H1 (cell line): ENCODE results near the gene CUBN. TPM values are rescaled to one million over a fixed set of nuclear protein-coding genes. Genes with fewer than 3 reads are reported as not detected.

Experiments
- CTCF ChIA-PET: fragments of 300-600 bp; sonication (Branson Sonifier 250); formaldehyde crosslinking; loops from one replicate; lab custom pipeline; 2021; ENCODE audit not compliant: partially characterized antibody; lab: Charles Lee
- POLR2A ChIA-PET: fragments of 300-600 bp; sonication (Branson Sonifier 250); formaldehyde crosslinking; loops from one replicate; lab custom pipeline; 2021; ENCODE audit warnings: inconsistent platforms; ENCODE audit not compliant: partially characterized antibody; lab: Charles Lee
- DNase-seq, 2 experiments: peaks; one replicate each; pipeline versions ENCODE4 v3.0.0 to v3.0.0-alpha.2; 2010 to 2022; ENCODE audit warnings: low spot score in 2 of 2, low read depth in 1 of 2, mixed read lengths in 1 of 2
- FAIRE-seq: peaks from 2 replicates; lab custom pipeline; 2011; peaks lifted over from hg19 to GRCh38; lab: Jason Lieb, UNC
- H2AFZ ChIP-seq: 2 replicates; pipeline ENCODE4 v1.8.1; 2012; ENCODE audit warnings: low read length, inconsistent platforms
- H2AK5ac ChIP-seq: 2 replicates; pipeline ENCODE4 v1.6.1; 2013; ENCODE audit warnings: low read depth, low read length
- H2BK120ac ChIP-seq: replicated peaks from 2 replicates; pipeline ENCODE3; 2013; ENCODE audit warnings: low read depth, low read length, inconsistent platforms
- H2BK12ac ChIP-seq: 2 replicates; pipeline ENCODE4 v1.6.1; 2013; ENCODE audit warnings: low read depth, low read length
- H2BK15ac ChIP-seq: 2 replicates; pipeline ENCODE4 v1.6.1; 2013; ENCODE audit warnings: low read length
- H2BK20ac ChIP-seq: 2 replicates; pipeline ENCODE4 v1.6.1; 2013; ENCODE audit warnings: low read length
- H2BK5ac ChIP-seq: 2 replicates; pipeline ENCODE4 v1.6.1; 2013; ENCODE audit warnings: low read depth, low read length
- H3K14ac ChIP-seq: 2 replicates; pipeline ENCODE4 v1.6.1; 2013; ENCODE audit warnings: inconsistent platforms; ENCODE audit not compliant: insufficient read length
- H3K18ac ChIP-seq: 2 replicates; pipeline ENCODE4 v1.6.1; 2013; ENCODE audit warnings: low read length; ENCODE audit errors: extremely low read depth
- H3K23ac ChIP-seq: 2 replicates; pipeline ENCODE4 v1.6.1; 2013; ENCODE audit warnings: inconsistent platforms; ENCODE audit not compliant: insufficient read length
- H3K23me2 ChIP-seq: 2 replicates; pipeline ENCODE4 v1.6.1; 2013; ENCODE audit warnings: low read depth, low read length
- H3K27ac ChIP-seq: 2 replicates; pipeline ENCODE4 v1.6.1; 2011; ENCODE audit warnings: low read depth, low read length, inconsistent platforms
- H3K27me3 ChIP-seq, 4 experiments: replicated peaks in 1 of 4; 1 replicate in 1 of 4; 2 replicates in 3 of 4; pipeline versions ENCODE4 v1.6.1 to v1.8.1; 2011 to 2013; ENCODE audit warnings: low read length in 3 of 4, mild to moderate bottlenecking in 3 of 4, inconsistent platforms in 2 of 4, mixed read lengths in 2 of 4, moderate library complexity in 1 of 4; ENCODE audit not compliant: control insufficient read depth in 3 of 4, insufficient read depth in 3 of 4; ENCODE audit errors: extremely low read depth in 1 of 4
- H3K36me3 ChIP-seq, 4 experiments: 2 replicates each; pipeline versions ENCODE4 v1.6.1 to v1.8.1; 2011 to 2013; ENCODE audit warnings: mild to moderate bottlenecking in 4 of 4, low read length in 3 of 4, moderate library complexity in 2 of 4, control low read depth in 1 of 4, inconsistent platforms in 1 of 4; ENCODE audit not compliant: insufficient read depth in 4 of 4, control insufficient read depth in 2 of 4
- H3K4ac ChIP-seq: replicated peaks from 2 replicates; pipeline ENCODE3; 2013; ENCODE audit warnings: low read length, low read depth, mixed read lengths, inconsistent platforms; ENCODE audit not compliant: insufficient read length
- H3K4me1 ChIP-seq, 4 experiments: replicated peaks in 1 of 4; 1 replicate in 1 of 4; 2 replicates in 3 of 4; pipeline versions ENCODE4 v1.6.1 to v1.8.1; 2011 to 2013; ENCODE audit warnings: low read length in 3 of 4, inconsistent platforms in 2 of 4, mixed read lengths in 1 of 4; ENCODE audit not compliant: insufficient read depth in 4 of 4, control insufficient read depth in 3 of 4
- H3K4me2 ChIP-seq, 2 experiments: 2 replicates each; pipeline versions ENCODE4 v1.6.1 to v1.8.1; 2011 to 2013; ENCODE audit warnings: low read depth in 2 of 2, low read length in 2 of 2, control low read depth in 1 of 2, inconsistent platforms in 1 of 2, mild to moderate bottlenecking in 1 of 2; ENCODE audit not compliant: insufficient read depth in 1 of 2
- H3K4me3 ChIP-seq, 4 experiments: fragments of 200-600, 300-600 bp in 1 of 4; sonication (generic), shearing (Covaris generic), sonication (Bioruptor Twin) in 1 of 4; 2 replicates each; pipeline versions ENCODE4 v1.5.1 to v1.8.1; 2011 to 2016; ENCODE audit warnings: low read length in 4 of 4, low read depth in 3 of 4, control low read depth in 2 of 4, inconsistent platforms in 2 of 4, mild to moderate bottlenecking in 2 of 4, mixed read lengths in 1 of 4, moderate library complexity in 1 of 4; ENCODE audit not compliant: insufficient read depth in 2 of 4; ENCODE audit errors: extremely low read depth in 1 of 4
- H3K56ac ChIP-seq: replicated peaks from 2 replicates; pipeline ENCODE3; 2013; ENCODE audit warnings: low read depth, mild to moderate bottlenecking, mixed read lengths, low read length, inconsistent platforms; ENCODE audit not compliant: insufficient read length
- H3K79me1 ChIP-seq: 2 replicates; pipeline ENCODE4 v1.6.1; 2013; ENCODE audit warnings: low read depth, low read length, control low read depth
- H3K79me2 ChIP-seq, 2 experiments: 2 replicates each; pipeline versions ENCODE4 v1.6.1 to v1.8.1; 2012 to 2013; ENCODE audit warnings: low read length in 2 of 2, mild to moderate bottlenecking in 2 of 2, inconsistent platforms in 1 of 2; ENCODE audit not compliant: insufficient read depth in 2 of 2, control insufficient read depth in 1 of 2
- H3K9ac ChIP-seq, 4 experiments: replicated peaks in 1 of 4; 1 replicate in 1 of 4; 2 replicates in 3 of 4; pipeline versions ENCODE4 v1.6.1 to v1.8.1; 2011 to 2013; ENCODE audit warnings: low read depth in 3 of 4, low read length in 3 of 4, control low read depth in 2 of 4, mild to moderate bottlenecking in 2 of 4, moderate library complexity in 2 of 4, inconsistent platforms in 1 of 4; ENCODE audit errors: extremely low read depth in 1 of 4
- H3K9me3 ChIP-seq, 2 experiments: 2 replicates each; pipeline versions ENCODE4 v1.6.1 to v1.8.1; 2012 to 2013; ENCODE audit warnings: mild to moderate bottlenecking in 2 of 2, moderate library complexity in 2 of 2, control low read depth in 1 of 2, inconsistent platforms in 1 of 2, low read depth in 1 of 2, low read length in 1 of 2, mixed read lengths in 1 of 2; ENCODE audit not compliant: insufficient read depth in 2 of 2
- H4K20me1 ChIP-seq, 2 experiments: replicated peaks in 1 of 2; 2 replicates each; pipeline versions ENCODE3 to v1.8.1; 2011 to 2013; ENCODE audit warnings: inconsistent platforms in 2 of 2, low read length in 2 of 2, mild to moderate bottlenecking in 1 of 2; ENCODE audit not compliant: insufficient read depth in 2 of 2, control insufficient read depth in 1 of 2
- H4K5ac ChIP-seq: 2 replicates; pipeline ENCODE4 v1.6.1; 2013; ENCODE audit warnings: low read length, low read depth, mixed read lengths, inconsistent platforms; ENCODE audit not compliant: insufficient read length
- H4K8ac ChIP-seq: 2 replicates; pipeline ENCODE4 v1.8.0; 2013; ENCODE audit warnings: mild to moderate bottlenecking, moderate library complexity, low read length, inconsistent platforms; ENCODE audit not compliant: insufficient read depth; ENCODE audit errors: extremely low read depth
- H4K91ac ChIP-seq: replicated peaks from 2 replicates; pipeline ENCODE3; 2013; ENCODE audit warnings: low read length, mixed read lengths, inconsistent platforms; ENCODE audit not compliant: insufficient read length
- ASH2L ChIP-seq: fragments of 200-600, 300-600 bp; sonication (generic); IDR thresholded peaks from one replicate; pipeline ENCODE4 v1.7.1; 2017; ENCODE audit warnings: low read length
- CBX8 ChIP-seq: fragments of 300-800, 300-1000 bp; sonication (generic); IDR thresholded peaks from 2 replicates; pipeline ENCODE4 v1.7.1; 2016; ENCODE audit warnings: low read depth, low read length, borderline replicate concordance
- EGR1 ChIP-seq: IDR thresholded peaks from 2 replicates; pipeline ENCODE4 v1.6.1; 2011; ENCODE audit warnings: low read depth, low read length, borderline replicate concordance
- HDAC2 ChIP-seq, 2 experiments: fragments of 300-600 bp in 1 of 2; sonication (generic) in 1 of 2; IDR thresholded peaks; 2 replicates each; pipeline ENCODE4 v1.6.1; 2011 to 2012; ENCODE audit warnings: low read depth in 2 of 2, low read length in 2 of 2, mild to moderate bottlenecking in 2 of 2, moderate library complexity in 2 of 2, borderline replicate concordance in 1 of 2, inconsistent platforms in 1 of 2
- TBP ChIP-seq: IDR thresholded peaks from 2 replicates; pipeline ENCODE4 v1.6.1; 2011; ENCODE audit warnings: low read depth, low read length, improper control_type of control experiment
- TEAD4 ChIP-seq: IDR thresholded peaks from 2 replicates; pipeline ENCODE4 v1.6.1; 2012; ENCODE audit warnings: low read depth, low read length, inconsistent platforms, mixed read lengths
- YY1 ChIP-seq: IDR thresholded peaks from 2 replicates; pipeline ENCODE4 v1.6.1; 2011; ENCODE audit warnings: low read depth, mild to moderate bottlenecking, low read length
- WGBS, 2 experiments: shearing (Covaris generic) in 1 of 2; methylation state at CpG; one replicate each; pipeline versions ENCODE4 v1.1.6 to v1.1.7; 2013 to 2015; ENCODE audit warnings: low lambda C conversion rate in 2 of 2, mixed read lengths in 2 of 2, inconsistent platforms in 1 of 2, low coverage in 1 of 2, missing lambda C conversion rate in 1 of 2; ENCODE audit not compliant: insufficient replicate concordance in 2 of 2, insufficient coverage in 1 of 2, insufficient read length in 1 of 2; ENCODE audit errors: extremely low coverage in 1 of 2, missing lambda C conversion rate in 1 of 2; 5-methylcytosine and 5-hydroxymethylcytosine counted together
- polyA plus RNA-seq, 7 experiments: library from polyadenylated mRNA; depleted of rRNA in 3 of 7; stranded (reverse) in 5 of 7; unstranded in 2 of 7; fragments of >200 nt in 5 of 7; fragments of 200-250 nt in 2 of 7; gene quantifications; 1 replicate in 5 of 7; 2 replicates in 1 of 7; 4 replicates in 1 of 7; pipeline versions ENCODE4 v1.2.1 to v1.2.3, GENCODE V29; 2011 to 2013; ENCODE audit warnings: missing spikeins in 2 of 7, mixed read lengths in 2 of 7
- total RNA-seq: library from RNA; stranded (reverse); fragmentation: NEBNext Ultra II Directional; extraction: Animal tissue kit (Norgen Biotek cat#: 25700); gene quantifications from 2 replicates; pipeline ENCODE4 v1.2.1, GENCODE V29; 2021

The CUBN gene
- total and polyA plus RNA-seq, 2 of the 8 experiments (the other 6 are each of a cell fraction or from before 2014, with no cell fraction given): 0.04 to 0.08 TPM

DNA sequence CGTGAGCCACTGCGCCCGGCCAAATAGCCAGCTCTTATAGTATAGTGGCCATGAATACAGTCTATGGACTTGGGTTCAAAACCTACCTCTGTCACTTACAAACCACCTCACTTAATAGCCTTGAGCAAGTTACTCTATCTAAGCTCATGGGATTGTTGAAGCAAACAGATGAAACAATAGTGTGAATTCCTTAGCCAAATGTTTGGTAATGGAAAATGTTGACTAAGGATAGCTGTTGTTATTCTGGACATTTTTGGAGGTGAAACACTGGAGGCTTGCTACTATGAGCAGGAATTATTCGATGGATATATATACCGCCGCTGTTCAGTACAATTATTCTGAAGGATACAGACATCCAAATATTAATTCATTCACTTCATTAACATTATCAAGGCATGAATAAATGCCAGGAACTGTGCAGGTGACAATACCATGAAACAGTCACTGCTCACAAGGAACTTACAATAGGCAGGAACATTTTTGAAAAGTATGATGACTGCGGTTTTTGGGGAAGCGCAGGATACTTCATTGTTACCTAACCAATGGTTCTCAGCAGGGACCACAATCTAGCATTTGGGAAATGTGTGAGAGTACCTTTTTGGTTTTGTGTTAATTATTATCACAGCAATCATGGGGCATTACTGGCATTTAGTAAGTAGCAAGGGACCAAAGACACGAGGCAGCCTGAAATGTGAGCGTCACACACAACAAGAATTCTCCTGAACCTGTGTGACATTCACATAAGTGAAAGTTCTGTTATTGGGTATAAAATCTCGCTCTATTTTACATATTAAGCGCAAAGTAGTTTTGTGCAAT is 55.7 kb downstream of the CUBN start:
- no peak overlapping the region for H2BK20ac ChIP-seq
- H3K27ac ChIP-seq: no peak overlapping the region
- no peak overlapping the region for H3K9ac ChIP-seq
- H4K8ac ChIP-seq: no peak overlapping the region
- H3K27me3 ChIP-seq: no peaks in the 10 kb centered on the region
- no peaks in the 10 kb centered on the region for H3K79me2 ChIP-seq
- H2AK5ac ChIP-seq: no peak overlapping the region
- no peaks in the 10 kb centered on the region for H3K79me1 ChIP-seq
- ChIA-PET POLR2A (no interaction called here), CTCF (no interaction called here)
- H2BK12ac ChIP-seq: no peak overlapping the region
- no peak overlapping the region for H2AFZ ChIP-seq
- no peak overlapping the region for H3K4ac ChIP-seq
- H3K56ac ChIP-seq: no peak overlapping the region
- no peak for TF ChIP-seq CBX8
- no peak for TF ChIP-seq ASH2L
- no peak for TF ChIP-seq YY1
- no peak for TF ChIP-seq HDAC2 (IDR thresholded peaks at IDR 0.05; ENCODE audit: borderline replicate concordance in 1 of 2, low read depth in 2 of 2, low read length in 2 of 2)
- no peak for TF ChIP-seq TBP
- no peak for TF ChIP-seq EGR1
- no peak for TF ChIP-seq TEAD4
- H3K23me2 ChIP-seq: no peaks in the 10 kb centered on the region
- no peak overlapping the region for H2BK15ac ChIP-seq
- H3K23ac ChIP-seq: no peak overlapping the region
- H2BK120ac ChIP-seq: no peak overlapping the region
- H3K14ac ChIP-seq: no peak overlapping the region
- no peak for FAIRE-seq
- H3K18ac ChIP-seq: no peak overlapping the region
- 98% methylated on average over 12 of the region's 12 CpGs; no CpG with 5 or more reads in 1 of the 2 experiments for WGBS, 2 experiments
- DNase-seq: no peak
- no peaks in the 10 kb centered on the region for H3K4me1 ChIP-seq
- H3K4me3 ChIP-seq: no peak overlapping the region
- H2BK5ac ChIP-seq: no peak overlapping the region
- no peaks in the 10 kb centered on the region for H3K9me3 ChIP-seq
- H3K36me3 ChIP-seq: no peaks in the 10 kb centered on the region
- H4K91ac ChIP-seq: no peak overlapping the region
- no peaks in the 10 kb centered on the region for H4K20me1 ChIP-seq
- H3K4me2 ChIP-seq: no peak overlapping the region
- H4K5ac ChIP-seq: no peak overlapping the region
